Measurements from ENCODE around the gene ARL1.

- TF ChIP-seq BHLHE40 (IDR thresholded peaks at IDR 0.05; ENCODE audit: low read depth, low read length) (no peak), MAZ (IDR thresholded peaks at IDR 0.05; ENCODE audit: borderline replicate concordance, low read depth, low read length) (no peak), CTCF (conservative IDR thresholded peaks at IDR 0.05; ENCODE audit: low read depth, low read length) (no peak), ELK1 (IDR thresholded peaks at IDR 0.05; ENCODE audit: borderline replicate concordance, low read depth, low read length) (no peak), POLR2A (IDR thresholded peaks at IDR 0.05; ENCODE audit: low read depth, low read length) (no peak), MXI1 (IDR thresholded peaks at IDR 0.05; ENCODE audit: borderline replicate concordance, low read depth, low read length) (no peak), RFX5 (IDR thresholded peaks at IDR 0.05; ENCODE audit: low read depth, low read length) (no peak)
Observed at GRCh38 chr12:101441461-101442224, 34.1 kb upstream of the ARL1 start.
